ENCODE measurements around the gene DMWD.

Gene DMWD

DNA sequence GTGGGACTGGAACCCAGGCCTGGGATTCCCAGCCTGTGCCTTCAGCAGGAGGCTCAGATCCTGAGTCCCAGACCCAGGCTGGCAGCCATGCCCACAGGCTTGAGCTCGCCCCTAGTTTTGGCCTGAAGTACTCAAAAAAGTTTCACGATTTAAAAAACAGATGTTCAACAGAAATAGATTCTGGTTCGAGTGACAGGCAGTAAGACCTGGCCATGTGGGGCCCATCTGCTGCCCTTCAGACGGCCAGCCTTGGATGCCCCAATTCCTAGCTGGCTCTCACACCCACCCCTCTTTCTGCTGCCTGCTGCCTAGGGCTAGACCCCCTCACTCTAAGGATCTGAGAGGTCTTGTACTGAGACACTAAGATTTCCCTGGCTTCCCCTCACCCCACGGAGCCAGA is 7.5 kb downstream of the DMWD start:
- Histone ChIP-seq H3K27ac (ENCODE audit: low read depth, low read length, severe bottlenecking) (no peak overlapping the region), H3K36me3 (ENCODE audit: control insufficient read depth, insufficient read depth, low read length) (peaks cover 57% of the 10 kb centered on the region), H3K4me1 (ENCODE audit: control insufficient read depth, insufficient read depth, low read length, poor library complexity, severe bottlenecking) (peaks cover 41% of the 10 kb centered on the region), H3K9me3 (ENCODE audit: control insufficient read depth, low read length) (no peaks in the 10 kb centered on the region), H3K4me3 (ENCODE audit: extremely low read depth, insufficient read depth, low read length, poor library complexity, severe bottlenecking) (no peak overlapping the region)
- WGBS, 2 experiments (ENCODE audit: insufficient coverage in 2 of 2): 88 to 92% methylated on average over 5 of the region's 5 CpGs

- 80 to 94% methylated on average over 1 to 4 of the region's 4 CpGs for WGBS, 2 experiments (ENCODE audit: insufficient coverage in 2 of 2)
- Histone ChIP-seq H3K4me3 (ENCODE audit: extremely low read depth, insufficient read depth, low read length, poor library complexity, severe bottlenecking) (no peak overlapping the region), H3K4me1 (ENCODE audit: control insufficient read depth, insufficient read depth, low read length, poor library complexity, severe bottlenecking) (peaks cover 44% of the 10 kb centered on the region), H3K9me3 (ENCODE audit: control insufficient read depth, low read length) (no peaks in the 10 kb centered on the region), H3K27ac (ENCODE audit: low read depth, low read length, severe bottlenecking) (peak overlapping the region; percentile 87), H3K36me3 (ENCODE audit: control insufficient read depth, insufficient read depth, low read length) (peaks cover 51% of the 10 kb centered on the region)
Observed at GRCh38 chr19:45784096-45784495, 8.5 kb downstream of the DMWD start.

DNA sequence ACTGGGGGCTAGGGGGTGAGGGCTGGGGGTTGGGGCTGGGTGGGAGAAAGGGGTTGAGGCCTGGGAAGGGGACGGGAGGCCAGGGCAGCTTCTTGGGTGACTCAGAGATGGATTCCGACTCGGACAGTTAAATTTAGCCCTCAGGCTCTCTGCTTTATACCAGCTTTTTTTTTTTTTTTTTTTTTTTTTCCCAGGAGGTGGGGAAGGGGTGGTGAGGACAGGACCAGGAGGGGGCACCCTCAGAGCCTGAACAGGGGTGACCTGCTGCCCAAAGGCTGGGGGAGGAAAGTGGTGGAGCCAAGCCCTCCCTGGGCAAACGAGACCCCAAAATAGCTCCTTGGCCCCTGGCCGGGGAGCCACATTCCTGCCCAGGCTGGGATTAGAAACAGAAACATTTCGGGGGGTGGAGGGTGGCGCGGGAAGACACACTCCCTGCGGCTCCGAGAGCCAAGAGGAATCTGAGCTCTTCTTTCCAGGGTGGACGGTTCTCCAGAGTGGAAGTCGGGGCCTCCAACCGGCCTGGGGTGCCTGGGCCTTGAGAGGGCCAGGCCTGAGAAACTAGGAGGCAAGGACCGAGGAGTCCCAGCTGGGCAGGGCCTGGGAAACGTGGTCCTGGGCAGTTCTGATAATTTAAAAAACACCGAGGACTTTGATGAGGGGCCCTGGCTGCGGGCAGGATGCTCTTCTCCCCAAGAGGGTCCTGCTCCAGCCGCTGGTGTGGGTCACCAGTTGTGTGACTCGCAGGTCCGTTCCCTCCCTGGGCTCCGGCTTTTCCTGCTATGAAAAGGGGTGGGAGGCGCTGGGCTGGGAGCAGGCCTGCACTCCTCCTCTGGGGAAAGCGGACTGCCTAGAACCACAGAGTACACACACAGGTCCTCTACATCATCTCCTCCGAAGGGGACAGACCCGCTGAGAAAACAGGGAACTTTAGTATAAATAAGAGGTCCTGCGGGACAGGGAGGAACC is 9.5 kb downstream of the DMWD start:
- Histone ChIP-seq H3K9me3 (ENCODE audit: control insufficient read depth, low read length) (no peaks in the 10 kb centered on the region), H3K36me3 (ENCODE audit: control insufficient read depth, insufficient read depth, low read length) (peaks cover 50% of the 10 kb centered on the region), H3K4me1 (ENCODE audit: control insufficient read depth, insufficient read depth, low read length, poor library complexity, severe bottlenecking) (peaks cover 49% of the 10 kb centered on the region), H3K4me3 (ENCODE audit: extremely low read depth, insufficient read depth, low read length, poor library complexity, severe bottlenecking) (no peak overlapping the region), H3K27ac (ENCODE audit: low read depth, low read length, severe bottlenecking) (peak overlapping the region; percentile 87)
- WGBS, 2 experiments (ENCODE audit: insufficient coverage in 2 of 2): 58 to 68% methylated on average over 16 to 18 of the region's 26 CpGs

DNA sequence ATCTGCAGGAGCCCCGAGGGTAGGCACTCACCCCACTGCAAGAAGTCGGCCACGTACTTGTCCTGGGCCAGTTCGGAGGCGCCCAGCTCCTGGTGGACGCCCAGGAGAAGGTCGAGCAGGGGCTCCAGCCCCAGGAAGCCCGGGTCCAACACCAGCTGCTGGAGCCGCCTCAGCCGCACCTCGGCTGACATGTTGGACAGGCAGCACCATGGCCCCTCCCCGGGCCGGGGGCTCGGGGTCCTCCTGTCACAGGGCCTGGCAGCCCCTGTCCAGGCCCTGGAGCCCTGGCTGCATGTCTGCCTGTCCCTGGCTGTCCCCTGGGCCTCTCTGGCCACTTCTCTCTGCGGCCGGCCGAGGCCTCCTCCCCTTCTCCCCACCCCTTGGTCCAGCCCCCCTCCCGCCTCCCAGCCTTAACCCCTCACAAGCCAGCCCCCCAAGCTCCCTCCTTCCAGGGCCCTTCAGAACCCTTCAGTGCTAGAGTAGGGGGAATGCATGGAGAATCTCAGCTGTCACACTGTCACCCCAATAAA is 10.4 kb downstream of the DMWD start, which contains the start of gene DMPK:
Gene DMPK (minus strand): TSS at position 329 of the 530 bp plus-strand sequence. CDS start 138 bp downstream, at position 191.
- Histone ChIP-seq H3K9me3 (ENCODE audit: control insufficient read depth, low read length) (no peaks in the 10 kb centered on the region), H3K36me3 (ENCODE audit: control insufficient read depth, insufficient read depth, low read length) (peaks cover 50% of the 10 kb centered on the region), H3K4me1 (ENCODE audit: control insufficient read depth, insufficient read depth, low read length, poor library complexity, severe bottlenecking) (peaks cover 49% of the 10 kb centered on the region), H3K27ac (ENCODE audit: low read depth, low read length, severe bottlenecking) (peak within 1 kb of the TSS; percentile 87), H3K4me3 (ENCODE audit: extremely low read depth, insufficient read depth, low read length, poor library complexity, severe bottlenecking) (peak within 1 kb of the TSS; percentile 19)
- 53 to 54% methylated on average over 14 of the region's 18 CpGs for WGBS, 2 experiments (ENCODE audit: insufficient coverage in 2 of 2)

- WGBS, 2 experiments (ENCODE audit: insufficient coverage in 2 of 2): 82% methylated on average over 16 of the region's 17 CpGs
- H3K9me3 ChIP-seq (ENCODE audit: control insufficient read depth, low read length): no peaks in the 10 kb centered on the region
- no peak overlapping the region for H3K27ac ChIP-seq (ENCODE audit: low read depth, low read length, severe bottlenecking)
Observed at GRCh38 chr19:45781214-45782161, 11.2 kb downstream of the DMWD start.

DNA sequence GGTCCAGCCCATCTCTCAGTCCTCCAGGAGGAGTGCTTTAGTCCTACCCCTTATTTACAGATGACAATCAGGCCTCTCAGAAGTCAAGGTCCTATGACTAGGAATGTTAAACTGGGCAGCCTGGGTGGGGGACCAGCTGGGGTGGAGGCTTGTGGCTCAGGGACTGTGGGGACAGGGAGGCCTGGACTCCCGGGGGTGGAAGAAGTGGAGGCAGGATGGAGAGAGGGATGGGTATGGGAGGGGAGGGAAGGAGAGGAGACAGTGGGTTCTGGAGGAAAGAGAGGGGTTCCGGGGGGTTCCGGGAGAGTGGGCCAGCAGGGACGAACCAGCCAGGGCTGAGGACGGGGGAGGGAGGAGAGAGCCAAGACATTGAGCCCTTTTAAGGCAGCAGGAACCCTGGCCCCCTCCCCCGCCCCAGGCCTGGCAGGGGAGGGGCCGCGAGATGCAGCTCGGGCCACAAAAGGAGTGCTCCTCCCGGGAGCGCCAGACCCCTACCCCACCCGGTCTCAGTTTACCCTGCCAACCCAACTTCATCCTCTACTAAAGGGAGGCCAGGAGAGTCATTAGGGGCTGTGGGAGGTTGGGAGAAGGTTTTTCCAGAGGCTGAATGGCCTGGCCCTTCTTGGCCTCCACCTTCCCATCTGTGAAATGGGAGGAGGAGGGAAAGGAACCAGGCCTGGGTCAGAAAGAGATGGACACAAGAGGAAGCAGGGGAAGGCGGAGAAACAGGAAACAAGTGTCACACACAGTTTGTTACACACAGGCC is 12.0 kb downstream of the DMWD start:
- Histone ChIP-seq H3K4me3 (ENCODE audit: extremely low read depth, insufficient read depth, low read length, poor library complexity, severe bottlenecking) (no peak overlapping the region), H3K9me3 (ENCODE audit: control insufficient read depth, low read length) (no peaks in the 10 kb centered on the region), H3K36me3 (ENCODE audit: control insufficient read depth, insufficient read depth, low read length) (peaks cover 44% of the 10 kb centered on the region), H3K27ac (ENCODE audit: low read depth, low read length, severe bottlenecking) (peak overlapping the region; percentile 16), H3K4me1 (ENCODE audit: control insufficient read depth, insufficient read depth, low read length, poor library complexity, severe bottlenecking) (peaks cover 49% of the 10 kb centered on the region)
- WGBS, 2 experiments (ENCODE audit: insufficient coverage in 2 of 2): 55 to 56% methylated on average over 6 to 10 of the region's 13 CpGs

More at GRCh38 chr19:45781214-45782161, 11.2 kb downstream of the DMWD start:
- H3K4me3 ChIP-seq (ENCODE audit: extremely low read depth, insufficient read depth, low read length, poor library complexity, severe bottlenecking): peak overlapping the region; percentile 19
- peaks cover 50% of the 10 kb centered on the region for H3K36me3 ChIP-seq (ENCODE audit: control insufficient read depth, insufficient read depth, low read length)
- peaks cover 49% of the 10 kb centered on the region for H3K4me1 ChIP-seq (ENCODE audit: control insufficient read depth, insufficient read depth, low read length, poor library complexity, severe bottlenecking)

DNA sequence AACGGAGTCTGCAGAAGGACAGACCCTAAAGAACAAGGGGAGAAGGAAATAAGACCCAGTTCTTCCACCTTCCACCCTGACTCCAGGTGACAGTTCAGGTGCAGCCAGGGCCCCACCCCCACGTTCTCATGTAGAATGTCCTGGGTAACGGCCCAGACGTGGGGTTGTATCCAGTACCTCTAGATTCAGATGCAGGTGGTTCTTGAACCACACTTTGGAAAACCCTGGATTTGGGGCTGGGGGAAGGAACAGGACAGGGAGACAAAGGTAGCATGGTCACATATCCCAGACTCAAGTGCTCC is 12.5 kb downstream of the DMWD start:
- peaks cover 49% of the 10 kb centered on the region for H3K4me1 ChIP-seq (ENCODE audit: control insufficient read depth, insufficient read depth, low read length, poor library complexity, severe bottlenecking)
- H3K36me3 ChIP-seq (ENCODE audit: control insufficient read depth, insufficient read depth, low read length): peaks cover 45% of the 10 kb centered on the region
- no peaks in the 10 kb centered on the region for H3K9me3 ChIP-seq (ENCODE audit: control insufficient read depth, low read length)
- WGBS, 2 experiments (ENCODE audit: insufficient coverage in 2 of 2): 75 to 82% methylated on average over 3 of the region's 4 CpGs
- no peak overlapping the region for H3K4me3 ChIP-seq (ENCODE audit: extremely low read depth, insufficient read depth, low read length, poor library complexity, severe bottlenecking)
- H3K27ac ChIP-seq (ENCODE audit: low read depth, low read length, severe bottlenecking): peak overlapping the region; percentile 16

DNA sequence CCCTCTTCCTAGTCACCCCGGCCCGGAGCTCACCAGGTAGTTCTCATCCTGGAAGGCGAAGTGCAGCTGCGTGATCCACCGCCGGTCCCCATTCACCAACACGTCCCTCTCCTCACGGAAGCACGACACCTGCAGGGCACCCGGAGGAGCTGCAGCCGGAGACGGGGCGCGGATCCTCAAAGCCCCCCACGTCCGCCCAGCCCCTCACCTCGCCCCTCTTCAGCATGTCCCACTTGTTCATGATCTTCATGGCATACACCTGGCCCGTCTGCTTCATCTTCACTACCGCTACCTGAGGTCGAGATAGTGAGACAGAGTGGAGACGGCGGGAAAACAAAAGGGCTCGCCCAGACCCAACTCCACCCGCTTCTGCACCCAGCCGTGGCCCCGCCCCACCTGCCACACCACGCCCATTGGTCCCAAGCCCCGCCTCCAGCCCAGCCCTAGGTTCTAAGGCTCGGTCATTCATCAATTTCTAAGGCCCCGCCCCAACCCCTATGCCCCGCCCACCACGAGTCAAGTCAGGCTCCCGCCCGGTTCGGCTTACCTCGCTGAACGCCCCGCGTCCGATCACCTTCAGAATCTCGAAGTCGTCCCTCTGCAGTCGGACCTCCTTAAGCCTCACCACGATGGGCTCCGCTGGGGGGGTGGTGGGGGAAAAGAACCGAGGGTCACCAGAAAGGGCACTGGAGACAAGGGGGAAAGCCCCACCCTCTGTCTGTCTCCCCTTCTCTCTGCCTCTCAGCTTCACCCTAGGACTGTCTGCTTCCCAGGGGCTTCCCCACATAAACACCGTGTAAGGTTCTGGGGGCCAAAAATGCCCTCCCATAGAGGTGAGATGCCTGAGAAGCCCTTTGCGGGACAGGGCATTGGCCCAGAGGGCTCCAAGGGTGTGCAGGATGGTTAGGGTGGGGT is 13.2 kb downstream of the DMWD start:
- Histone ChIP-seq H3K4me3 (ENCODE audit: extremely low read depth, insufficient read depth, low read length, poor library complexity, severe bottlenecking) (peak overlapping the region; percentile 31), H3K9me3 (ENCODE audit: control insufficient read depth, low read length) (no peaks in the 10 kb centered on the region), H3K36me3 (ENCODE audit: control insufficient read depth, insufficient read depth, low read length) (peaks cover 41% of the 10 kb centered on the region), H3K27ac (ENCODE audit: low read depth, low read length, severe bottlenecking) (no peak overlapping the region), H3K4me1 (ENCODE audit: control insufficient read depth, insufficient read depth, low read length, poor library complexity, severe bottlenecking) (peaks cover 49% of the 10 kb centered on the region)
- 9 to 14% methylated on average over 30 to 35 of the region's 48 CpGs for WGBS, 2 experiments (ENCODE audit: insufficient coverage in 2 of 2)

DNA sequence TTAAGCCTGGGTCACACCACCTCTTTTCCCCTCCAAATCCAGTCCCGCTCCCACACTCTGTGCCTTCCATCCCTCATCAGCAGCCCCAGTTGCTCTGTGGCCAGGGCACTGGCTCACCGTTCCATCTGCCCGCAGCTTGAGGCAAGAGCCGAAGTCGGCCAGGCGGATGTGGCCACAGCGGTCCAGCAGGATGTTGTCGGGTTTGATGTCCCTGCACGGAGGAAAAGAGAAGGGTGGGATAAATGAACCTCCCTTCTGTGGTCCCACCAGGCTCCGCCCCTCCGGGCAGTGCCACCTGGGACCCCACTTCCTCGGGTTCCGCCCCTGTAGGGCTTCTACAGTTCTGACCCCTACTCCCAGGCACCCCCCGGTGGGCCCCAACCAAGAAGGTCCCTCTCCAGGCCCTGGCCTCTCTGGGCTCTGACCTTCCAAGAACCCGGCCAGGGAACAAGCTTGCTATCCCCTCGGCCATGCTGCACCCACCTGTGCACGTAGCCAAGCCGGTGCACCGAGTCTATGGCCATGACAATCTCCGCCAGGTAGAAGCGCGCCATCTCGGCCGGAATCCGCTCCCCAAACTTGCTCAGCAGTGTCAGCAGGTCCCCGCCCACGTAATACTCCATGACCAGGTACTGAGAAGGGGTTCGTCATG is 14.5 kb downstream of the DMWD start:
- H3K36me3 ChIP-seq (ENCODE audit: control insufficient read depth, insufficient read depth, low read length): peaks cover 43% of the 10 kb centered on the region
- H3K4me1 ChIP-seq (ENCODE audit: control insufficient read depth, insufficient read depth, low read length, poor library complexity, severe bottlenecking): peaks cover 37% of the 10 kb centered on the region
- no peak overlapping the region for H3K4me3 ChIP-seq (ENCODE audit: extremely low read depth, insufficient read depth, low read length, poor library complexity, severe bottlenecking)
- H3K27ac ChIP-seq (ENCODE audit: low read depth, low read length, severe bottlenecking): no peak overlapping the region
- 97 to 98% methylated on average over 19 to 26 of the region's 28 CpGs for WGBS, 2 experiments (ENCODE audit: insufficient coverage in 2 of 2)
- no peaks in the 10 kb centered on the region for H3K9me3 ChIP-seq (ENCODE audit: control insufficient read depth, low read length)

All from mesodermal cell (in vitro differentiated cells).